Measurements from ENCODE around the gene BCL6. TPM values are rescaled to one million over a fixed set of nuclear protein-coding genes. Genes with fewer than 3 reads are reported as not detected.

Gene BCL6
- total and polyA plus RNA-seq, 4 donors = 7.8 to 71.8 (median 13.3) TPM

DNA sequence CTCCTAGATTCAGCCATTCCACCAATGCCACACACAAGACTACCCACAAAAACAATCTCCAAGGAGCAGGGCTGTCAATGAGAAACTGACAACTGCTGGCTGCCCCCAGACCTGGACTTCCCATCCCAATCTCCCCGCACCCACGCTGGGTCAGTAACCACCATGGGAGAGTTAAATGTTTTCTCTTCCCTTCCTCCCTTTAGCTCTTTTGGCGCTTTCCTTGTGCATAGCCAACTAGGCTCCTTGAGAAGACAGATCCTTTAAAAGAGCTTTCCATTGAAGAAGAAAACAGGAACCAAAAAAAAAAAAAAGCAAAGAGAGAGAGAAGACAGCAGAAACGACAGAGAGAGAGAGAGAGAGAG lies 8.3 kb downstream of the BCL6 start:
- Histone ChIP-seq H3K9me3 (ENCODE audit: control insufficient read depth in 4 of 4, low read length in 3 of 4) (no peaks in the 10 kb centered on the region), H3K4me3 (ENCODE audit: low read depth in 1 of 3, low read length in 3 of 3) (peak overlapping the region; percentile 71 to 97 (median 80)), H3K4me1 (ENCODE audit: control insufficient read depth in 4 of 4, insufficient read depth in 4 of 4, low read length in 3 of 4) (peaks cover 0 to 60% (median 21%) of the 10 kb centered on the region in 4 donors), H3K36me3 (ENCODE audit: control insufficient read depth in 4 of 4, insufficient read depth in 3 of 4, low read depth in 1 of 4, low read length in 3 of 4) (peaks cover 0 to 22% (median 20%) of the 10 kb centered on the region in 4 donors), H3K27ac (ENCODE audit: low read depth in 1 of 2, low read length in 2 of 2) (peak overlapping the region; percentile 100), H3K9ac (ENCODE audit: low read depth in 1 of 2, low read length in 2 of 2) (peak overlapping the region; percentile 88 to 89), H3K27me3 (ENCODE audit: control insufficient read depth in 4 of 4, insufficient read depth in 4 of 4, low read length in 3 of 4) (no peaks in the 10 kb centered on the region)
- WGBS = 22% methylated on average over 4 of the region's 4 CpGs
- TF ChIP-seq FOXA1 (IDR thresholded peaks at IDR 0.05) = no peak
- TF ChIP-seq, protein P1, sequence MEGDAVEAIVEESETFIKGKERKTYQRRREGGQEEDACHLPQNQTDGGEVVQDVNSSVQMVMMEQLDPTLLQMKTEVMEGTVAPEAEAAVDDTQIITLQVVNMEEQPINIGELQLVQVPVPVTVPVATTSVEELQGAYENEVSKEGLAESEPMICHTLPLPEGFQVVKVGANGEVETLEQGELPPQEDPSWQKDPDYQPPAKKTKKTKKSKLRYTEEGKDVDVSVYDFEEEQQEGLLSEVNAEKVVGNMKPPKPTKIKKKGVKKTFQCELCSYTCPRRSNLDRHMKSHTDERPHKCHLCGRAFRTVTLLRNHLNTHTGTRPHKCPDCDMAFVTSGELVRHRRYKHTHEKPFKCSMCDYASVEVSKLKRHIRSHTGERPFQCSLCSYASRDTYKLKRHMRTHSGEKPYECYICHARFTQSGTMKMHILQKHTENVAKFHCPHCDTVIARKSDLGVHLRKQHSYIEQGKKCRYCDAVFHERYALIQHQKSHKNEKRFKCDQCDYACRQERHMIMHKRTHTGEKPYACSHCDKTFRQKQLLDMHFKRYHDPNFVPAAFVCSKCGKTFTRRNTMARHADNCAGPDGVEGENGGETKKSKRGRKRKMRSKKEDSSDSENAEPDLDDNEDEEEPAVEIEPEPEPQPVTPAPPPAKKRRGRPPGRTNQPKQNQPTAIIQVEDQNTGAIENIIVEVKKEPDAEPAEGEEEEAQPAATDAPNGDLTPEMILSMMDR (IDR thresholded peaks at IDR 0.05; ENCODE audit: low read depth, low read length, missing input control) = peak; percentile 11
- no peak for TF ChIP-seq HNF4A (conservative IDR thresholded peaks at IDR 0.05)
- no peak for TF ChIP-seq RXRA (IDR thresholded peaks at IDR 0.05)
- DNase-seq (ENCODE audit: low spot score) = no peak

DNA sequence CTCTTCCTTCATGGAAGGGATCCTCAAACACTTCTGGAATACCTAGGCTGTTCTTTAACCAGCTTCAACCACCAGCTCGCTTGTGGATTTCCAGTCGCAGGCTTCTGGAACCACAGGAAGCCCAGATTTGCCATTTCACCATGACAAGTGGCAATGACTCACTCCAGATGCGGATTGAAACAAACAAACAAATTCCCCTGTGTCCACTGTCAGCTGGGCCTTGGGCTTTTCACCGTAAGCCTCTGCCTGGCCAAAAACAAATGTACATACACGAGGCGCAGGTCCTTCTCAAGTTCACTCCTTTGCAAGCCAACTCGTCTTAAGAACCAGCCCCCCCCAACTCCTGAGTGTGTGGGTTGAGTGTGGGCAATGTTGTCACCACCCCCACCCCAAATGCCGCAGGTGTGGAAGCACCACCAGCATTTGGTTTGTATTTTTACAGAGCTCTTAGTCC lies 8.8 kb downstream of the BCL6 start:
- Histone ChIP-seq H3K4me1 (ENCODE audit: control insufficient read depth in 4 of 4, insufficient read depth in 4 of 4, low read length in 3 of 4) (peaks cover 0 to 56% (median 21%) of the 10 kb centered on the region in 4 donors), H3K4me3 (ENCODE audit: low read depth in 1 of 3, low read length in 3 of 3) (peak overlapping the region; percentile 71 to 97 (median 80)), H3K9me3 (ENCODE audit: control insufficient read depth in 4 of 4, low read length in 3 of 4) (no peaks in the 10 kb centered on the region), H3K9ac (ENCODE audit: low read depth in 1 of 2, low read length in 2 of 2) (peak overlapping the region; percentile 88 to 89), H3K36me3 (ENCODE audit: control insufficient read depth in 4 of 4, insufficient read depth in 3 of 4, low read depth in 1 of 4, low read length in 3 of 4) (peaks cover 0 to 28% (median 25%) of the 10 kb centered on the region in 4 donors), H3K27ac (ENCODE audit: low read depth in 1 of 2, low read length in 2 of 2) (peak overlapping the region; percentile 100), H3K27me3 (ENCODE audit: control insufficient read depth in 4 of 4, insufficient read depth in 4 of 4, low read length in 3 of 4) (no peaks in the 10 kb centered on the region)
- DNase-seq (ENCODE audit: low spot score) = no peak
- WGBS = 37% methylated on average over 8 of the region's 8 CpGs
- TF ChIP-seq RAD21 (IDR thresholded peaks at IDR 0.05) (peak in 1 of 2 donors; percentile 2), JUND (IDR thresholded peaks at IDR 0.05) (peak; percentile 86 to 89), FOXA2 (IDR thresholded peaks at IDR 0.05) (no peak), YY1 (IDR thresholded peaks at IDR 0.05) (peak; percentile 5)
- TF ChIP-seq, protein P2, sequence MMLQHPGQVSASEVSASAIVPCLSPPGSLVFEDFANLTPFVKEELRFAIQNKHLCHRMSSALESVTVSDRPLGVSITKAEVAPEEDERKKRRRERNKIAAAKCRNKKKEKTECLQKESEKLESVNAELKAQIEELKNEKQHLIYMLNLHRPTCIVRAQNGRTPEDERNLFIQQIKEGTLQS (IDR thresholded peaks at IDR 0.05) = peak; percentile 82
- TF ChIP-seq, protein P3, sequence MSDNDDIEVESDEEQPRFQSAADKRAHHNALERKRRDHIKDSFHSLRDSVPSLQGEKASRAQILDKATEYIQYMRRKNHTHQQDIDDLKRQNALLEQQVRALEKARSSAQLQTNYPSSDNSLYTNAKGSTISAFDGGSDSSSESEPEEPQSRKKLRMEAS (IDR thresholded peaks at IDR 0.05) = no peak

DNA sequence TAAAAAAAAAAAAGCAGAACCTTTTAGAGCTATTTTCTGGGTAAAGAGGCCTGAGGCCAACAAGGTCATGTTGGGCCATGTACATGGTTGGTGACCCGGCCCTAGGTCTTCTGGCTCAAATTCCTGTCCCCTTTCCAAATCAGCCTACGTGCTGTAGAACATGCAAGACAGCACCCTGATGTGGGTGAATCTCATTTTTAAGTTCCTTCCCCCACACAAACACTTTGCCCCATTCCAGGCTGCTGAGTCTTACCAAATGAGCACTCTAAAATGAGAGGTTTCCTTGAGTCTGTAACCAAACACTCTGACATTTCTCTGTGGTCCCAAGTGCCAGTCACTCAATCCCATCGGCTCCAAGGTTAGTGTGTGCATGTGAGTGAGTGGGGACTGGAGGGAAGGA lies 9.4 kb downstream of the BCL6 start:
- Histone ChIP-seq H3K27ac (ENCODE audit: low read depth in 1 of 2, low read length in 2 of 2) (peak overlapping the region; percentile 100), H3K9me3 (ENCODE audit: control insufficient read depth in 4 of 4, low read length in 3 of 4) (no peaks in the 10 kb centered on the region), H3K4me1 (ENCODE audit: control insufficient read depth in 4 of 4, insufficient read depth in 4 of 4, low read length in 3 of 4) (peaks cover 0 to 51% (median 19%) of the 10 kb centered on the region in 4 donors), H3K27me3 (ENCODE audit: control insufficient read depth in 4 of 4, insufficient read depth in 4 of 4, low read length in 3 of 4) (no peaks in the 10 kb centered on the region), H3K4me3 (ENCODE audit: low read depth in 1 of 3, low read length in 3 of 3) (peak overlapping the region; percentile 71 to 97 (median 80)), H3K36me3 (ENCODE audit: control insufficient read depth in 4 of 4, insufficient read depth in 3 of 4, low read depth in 1 of 4, low read length in 3 of 4) (peaks cover 0 to 34% (median 31%) of the 10 kb centered on the region in 4 donors), H3K9ac (ENCODE audit: low read depth in 1 of 2, low read length in 2 of 2) (peak overlapping the region; percentile 67 to 89)
- 29% methylated on average over 3 of the region's 3 CpGs for WGBS
- DNase-seq (ENCODE audit: low spot score) = no peak
- peak; percentile 27 for TF ChIP-seq FOXA1 (IDR thresholded peaks at IDR 0.05)
- TF ChIP-seq HNF4G (IDR thresholded peaks at IDR 0.05) = peak; percentile 20
- peak; percentile 73 to 81 for TF ChIP-seq HNF4A (conservative IDR thresholded peaks at IDR 0.05)
- TF ChIP-seq SP1 (IDR thresholded peaks at IDR 0.05) = peak; percentile 80
- TF ChIP-seq GABPA (IDR thresholded peaks at IDR 0.05 in 1 of 2, conservative IDR thresholded peaks at IDR 0.05 in 1 of 2) = no peak
- TF ChIP-seq, protein P1 (IDR thresholded peaks at IDR 0.05; ENCODE audit: low read depth, low read length, missing input control) = no peak
- TF ChIP-seq, protein P2 (IDR thresholded peaks at IDR 0.05) = no peak
- no peak for TF ChIP-seq YY1 (IDR thresholded peaks at IDR 0.05)
- TF ChIP-seq RAD21 (IDR thresholded peaks at IDR 0.05) = peak; percentile 26 to 28
- TF ChIP-seq, protein P4, sequence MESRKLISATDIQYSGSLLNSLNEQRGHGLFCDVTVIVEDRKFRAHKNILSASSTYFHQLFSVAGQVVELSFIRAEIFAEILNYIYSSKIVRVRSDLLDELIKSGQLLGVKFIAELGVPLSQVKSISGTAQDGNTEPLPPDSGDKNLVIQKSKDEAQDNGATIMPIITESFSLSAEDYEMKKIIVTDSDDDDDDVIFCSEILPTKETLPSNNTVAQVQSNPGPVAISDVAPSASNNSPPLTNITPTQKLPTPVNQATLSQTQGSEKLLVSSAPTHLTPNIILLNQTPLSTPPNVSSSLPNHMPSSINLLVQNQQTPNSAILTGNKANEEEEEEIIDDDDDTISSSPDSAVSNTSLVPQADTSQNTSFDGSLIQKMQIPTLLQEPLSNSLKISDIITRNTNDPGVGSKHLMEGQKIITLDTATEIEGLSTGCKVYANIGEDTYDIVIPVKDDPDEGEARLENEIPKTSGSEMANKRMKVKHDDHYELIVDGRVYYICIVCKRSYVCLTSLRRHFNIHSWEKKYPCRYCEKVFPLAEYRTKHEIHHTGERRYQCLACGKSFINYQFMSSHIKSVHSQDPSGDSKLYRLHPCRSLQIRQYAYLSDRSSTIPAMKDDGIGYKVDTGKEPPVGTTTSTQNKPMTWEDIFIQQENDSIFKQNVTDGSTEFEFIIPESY (IDR thresholded peaks at IDR 0.05) = peak; percentile 36
- TF ChIP-seq RXRA (IDR thresholded peaks at IDR 0.05) = peak; percentile 97 to 98
- TF ChIP-seq FOXA2 (IDR thresholded peaks at IDR 0.05) = peak; percentile 22
- TF ChIP-seq NR2F2 (IDR thresholded peaks at IDR 0.05) = peak; percentile 79
- TF ChIP-seq, protein P3 (IDR thresholded peaks at IDR 0.05) = peak; percentile 82

All from liver (tissue), 9 donors.